OCI-LY7 (cell line): ENCODE measurements around the gene ORMDL1.

Source experiments
- CTCF ChIP-seq: fragments of 200-600 bp; sonication (generic); conservative IDR thresholded peaks from 2 replicates; pipeline ENCODE4 v1.5.1; 2014; ENCODE audit warnings: mild to moderate bottlenecking, antibody characterized with exemption, low read length, moderate library complexity, mixed read lengths
- EZH2phosphoT487 ChIP-seq: fragments of 200-600 bp; sonication (generic); IDR thresholded peaks from 2 replicates; pipeline ENCODE4 v1.6.1; 2018; ENCODE audit warnings: low read depth, borderline replicate concordance, mild to moderate bottlenecking, mixed run types, antibody characterized with exemption, low read length, moderate library complexity, mixed read lengths

- TF ChIP-seq CTCF (no peak), EZH2phosphoT487 (no peak)
Observed at GRCh38 chr2:189824694-189825396, 40.7 kb upstream of the ORMDL1 start.
